ENCODE results near the gene KYAT1. TPM values are rescaled to one million over a fixed set of nuclear protein-coding genes. Genes with fewer than 3 reads are reported as not detected.

Gene KYAT1
- total and polyA plus RNA-seq, 2 of the 8 experiments (the other 6 are each of a cell fraction or from before 2014, with no cell fraction given) = 30.4 to 42.2 TPM

DNA sequence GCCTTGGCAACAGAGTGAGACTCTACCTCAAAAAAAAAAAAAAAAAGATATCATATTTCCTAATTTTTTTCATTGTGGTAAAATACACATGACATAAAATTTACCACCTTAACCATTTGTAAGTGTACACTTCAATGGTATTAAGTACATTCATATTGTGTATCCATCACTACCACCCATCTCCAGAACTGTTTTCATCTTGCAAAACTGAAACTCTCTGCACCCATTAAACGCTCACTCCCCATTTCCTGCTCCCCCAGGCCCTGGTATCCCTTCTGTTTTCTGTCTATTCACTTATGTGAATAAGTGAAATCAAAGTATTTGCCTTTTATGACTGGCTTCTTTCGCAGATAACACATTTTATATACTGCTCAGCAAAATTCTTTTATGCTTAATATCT, 13.0 kb upstream of the KYAT1 start:
- H3K9me3 ChIP-seq (ENCODE audit: insufficient read depth in 2 of 2, low read depth in 1 of 2, low read length in 1 of 2) = no peaks in the 10 kb centered on the region
- no peak overlapping the region for H4K91ac ChIP-seq (replicated peaks; ENCODE audit: insufficient read length, low read length)
- H2AFZ ChIP-seq (ENCODE audit: low read length) = no peak overlapping the region
- CTCF ChIA-PET (ENCODE audit: partially characterized antibody) = interaction anchor here (0.9 to 1.5 kb wide), 5 partner anchors 16 to 77 kb away, joined by 3 to 8 read pairs (median 4); partner anchors contain the start of gene ENDOG
- no peak overlapping the region for H3K18ac ChIP-seq (ENCODE audit: extremely low read depth, low read length)
- H3K56ac ChIP-seq (replicated peaks; ENCODE audit: insufficient read length, low read depth, low read length) = no peak overlapping the region
- no peak overlapping the region for H4K5ac ChIP-seq (ENCODE audit: insufficient read length, low read depth, low read length)
- no peak overlapping the region for H2BK120ac ChIP-seq (replicated peaks; ENCODE audit: low read depth, low read length)
- H3K27ac ChIP-seq (ENCODE audit: low read depth, low read length) = no peak overlapping the region
- no peak overlapping the region for H4K8ac ChIP-seq (ENCODE audit: extremely low read depth, insufficient read depth, low read length)
- H3K36me3 ChIP-seq (ENCODE audit: control insufficient read depth in 2 of 4, insufficient read depth in 4 of 4, low read length in 3 of 4) = peaks cover 2 to 17% (median 6%) of the 10 kb centered on the region in 4 experiments; a peak in 6 of 8 replicates
- no peak overlapping the region for H2BK5ac ChIP-seq (ENCODE audit: low read depth, low read length)
- H3K27me3 ChIP-seq (replicated peaks in 1 of 4; ENCODE audit: control insufficient read depth in 3 of 4, extremely low read depth in 1 of 4, insufficient read depth in 3 of 4, low read length in 3 of 4) = no peaks in the 10 kb centered on the region
- no peak overlapping the region for H2BK12ac ChIP-seq (ENCODE audit: low read depth, low read length)
- peaks cover 0 to 21% (median 7%) of the 10 kb centered on the region in 4 experiments; a peak in 6 of 7 replicates for H3K4me1 ChIP-seq (replicated peaks in 1 of 4; ENCODE audit: control insufficient read depth in 3 of 4, insufficient read depth in 4 of 4, low read length in 3 of 4)
- no peak overlapping the region for H2AK5ac ChIP-seq (ENCODE audit: low read depth, low read length)
- WGBS, 2 experiments (ENCODE audit: extremely low coverage in 1 of 2, insufficient coverage in 1 of 2, insufficient read length in 1 of 2, insufficient replicate concordance in 2 of 2, low coverage in 1 of 2, low lambda C conversion rate in 2 of 2, missing lambda C conversion rate in 1 of 2) = 85% methylated on average over 2 of the region's 2 CpGs; no CpG with 5 or more reads in 1 of the 2 experiments
- no peak overlapping the region for H3K4ac ChIP-seq (replicated peaks; ENCODE audit: insufficient read length, low read depth, low read length)
- DNase-seq (ENCODE audit: low read depth in 1 of 2, low spot score in 2 of 2) (no peak), FAIRE-seq (no peak)
- no peak overlapping the region for H3K14ac ChIP-seq (ENCODE audit: insufficient read length)
- H3K23me2 ChIP-seq (ENCODE audit: low read depth, low read length) = no peaks in the 10 kb centered on the region
- no peak overlapping the region for H2BK15ac ChIP-seq (ENCODE audit: low read length)
- H3K79me2 ChIP-seq (ENCODE audit: control insufficient read depth in 1 of 2, insufficient read depth in 2 of 2, low read length in 2 of 2) = peaks cover 3 to 86% of the 10 kb centered on the region in 2 experiments; a peak in 3 of 4 replicates
- peaks cover 3 to 21% of the 10 kb centered on the region in 2 experiments for H4K20me1 ChIP-seq (replicated peaks in 1 of 2; ENCODE audit: control insufficient read depth in 1 of 2, insufficient read depth in 2 of 2, low read length in 2 of 2)
- TF ChIP-seq GTF2F1 (IDR thresholded peaks at IDR 0.05; ENCODE audit: borderline replicate concordance, low read depth, low read length) (no peak), POLR2A (IDR thresholded peaks at IDR 0.05; ENCODE audit: control extremely low read depth in 1 of 2, low read depth in 2 of 2, low read length in 2 of 2) (no peak), TCF12 (IDR thresholded peaks at IDR 0.05; ENCODE audit: low read depth, low read length) (no peak), TAF1 (IDR thresholded peaks at IDR 0.05; ENCODE audit: low read depth, low read length) (no peak), SP2 (IDR thresholded peaks at IDR 0.05; ENCODE audit: low read length) (no peak)
- no peak overlapping the region for H2BK20ac ChIP-seq (ENCODE audit: low read length)
- H3K4me3 ChIP-seq (ENCODE audit: extremely low read depth in 1 of 4, insufficient read depth in 2 of 4, low read depth in 3 of 4, low read length in 4 of 4) = no peak overlapping the region
- peaks cover 9% of the 10 kb centered on the region for H3K79me1 ChIP-seq (ENCODE audit: low read depth, low read length)
- no peak overlapping the region for H3K23ac ChIP-seq (ENCODE audit: insufficient read length)
- no peak overlapping the region for H3K4me2 ChIP-seq (ENCODE audit: insufficient read depth in 1 of 2, low read depth in 2 of 2, low read length in 2 of 2)
- POLR2A ChIA-PET (ENCODE audit: partially characterized antibody) = interaction anchor here (0.6 to 1.3 kb wide), 4 partner anchors 13 to 106 kb away, joined by 3 to 4 read pairs (median 4); partner anchors contain the start of genes KYAT1, LRRC8A and SPOUT1
- no peak overlapping the region for H3K9ac ChIP-seq (replicated peaks in 1 of 4; ENCODE audit: extremely low read depth in 1 of 4, low read depth in 3 of 4, low read length in 3 of 4)

All from H1 (cell line).